HepG2 (cell line): ENCODE measurements around the gene FOXL3. TPM values are rescaled to one million over a fixed set of nuclear protein-coding genes. Genes with fewer than 3 reads are reported as not detected.
A peak's percentile ranks its signal among the peaks of the same experiment; 100 is the strongest.
"Not testable (repeated sequence)": the region's sequence is repeated elsewhere in the genome, so short reads cannot be mapped to it uniquely, and the experiment has no call there.

Experiments
- ATAC-seq: fragments of 200-7000 bp; cut with Tn5 transposase; 3 replicates; pipeline ENCODE4 v1.9.1; 2020; ENCODE audit warnings: mild to moderate bottlenecking, moderate library complexity
- BruUV-seq: library from RNA; stranded (reverse); fragments of 400-500 nt; replicated peaks from 2 replicates; lab custom pipeline; 2021; lab: Mats Ljungman, UMichigan
- CTCF ChIA-PET: fragments of 300-600 bp; formaldehyde crosslinking; extraction: SDS; loops from one replicate; lab custom pipeline; 2021; ENCODE audit warnings: low total read pairs, inconsistent platforms, low intra/inter-chr PET ratio; lab: Yijun Ruan, JAX
- POLR2A ChIA-PET: fragments of 350-600 bp; sonication (Branson Sonifier 250); formaldehyde crosslinking; loops from one replicate; lab custom pipeline; 2020; ENCODE audit warnings: antibody characterized with exemption, inconsistent platforms; lab: Yijun Ruan, JAX
- DNase-seq: peaks from one replicate; pipeline ENCODE4 v3.0.0-alpha.2; 2015; ENCODE audit warnings: low spot score
- FAIRE-seq: peaks from 3 replicates; lab custom pipeline; 2011; peaks lifted over from hg19 to GRCh38; lab: Jason Lieb, UNC
- H2AFZ ChIP-seq: one replicate; pipeline ENCODE4 v1.6.1; 2011; ENCODE audit warnings: low read length, inconsistent platforms
- H3K27ac ChIP-seq: fragments of 300-600 bp; 3 replicates; pipeline ENCODE4 v1.8.0; 2011; ENCODE audit warnings: mixed run types, mild to moderate bottlenecking, mixed read lengths, low read length, inconsistent platforms; ENCODE audit not compliant: insufficient read depth; ENCODE audit errors: extremely low read length
- H3K27me3 ChIP-seq, 2 experiments: fragments of 200-600 bp in 1 of 2; 2 replicates in 1 of 2; 3 replicates in 1 of 2; pipeline versions ENCODE4 v1.6.0 to v1.8.0; 2011; ENCODE audit warnings: low read length in 2 of 2, mild to moderate bottlenecking in 2 of 2, moderate library complexity in 2 of 2, inconsistent platforms in 1 of 2; ENCODE audit not compliant: insufficient read depth in 2 of 2, control insufficient read depth in 1 of 2
- H3K36me3 ChIP-seq, 2 experiments: fragments of 200-600 bp in 1 of 2; replicated peaks in 1 of 2; 2 replicates in 1 of 2; 3 replicates in 1 of 2; pipeline versions ENCODE4 v1.5.1 to v1.8.0; 2011; ENCODE audit warnings: low read length in 2 of 2, inconsistent platforms in 1 of 2; ENCODE audit not compliant: insufficient read depth in 2 of 2, control insufficient read depth in 1 of 2
- H3K4me1 ChIP-seq: 2 replicates; pipeline ENCODE4 v1.5.1; 2012; ENCODE audit warnings: low read length, inconsistent platforms; ENCODE audit not compliant: insufficient read depth
- H3K4me2 ChIP-seq: 2 replicates; pipeline ENCODE4 v1.6.0; 2011; ENCODE audit warnings: low read depth, low read length, inconsistent platforms
- H3K4me3 ChIP-seq, 3 experiments: fragments of 200-600 bp in 1 of 3; sonication (generic), shearing (Covaris generic) in 1 of 3; replicated peaks in 1 of 3; 2 replicates each; pipeline ENCODE4 v1.5.1; 2011 to 2016; ENCODE audit warnings: low read length in 3 of 3, inconsistent platforms in 2 of 3, low read depth in 2 of 3, mild to moderate bottlenecking in 2 of 3, control low read depth in 1 of 3, mixed read lengths in 1 of 3; ENCODE audit not compliant: insufficient read depth in 1 of 3
- H3K79me2 ChIP-seq: one replicate; pipeline ENCODE4 v1.6.1; 2011; ENCODE audit warnings: low read length, inconsistent platforms; ENCODE audit not compliant: insufficient read depth
- H3K9ac ChIP-seq: 2 replicates; pipeline ENCODE4 v1.6.0; 2011; ENCODE audit warnings: mild to moderate bottlenecking, low read depth, low read length, inconsistent platforms; ENCODE audit not compliant: insufficient read depth
- H3K9me3 ChIP-seq: 2 replicates; pipeline ENCODE4 v1.5.1; 2012; ENCODE audit warnings: mild to moderate bottlenecking, low read length
- H4K20me1 ChIP-seq: 2 replicates; pipeline ENCODE4 v1.6.0; 2011; ENCODE audit warnings: inconsistent platforms, mild to moderate bottlenecking, low read length, moderate library complexity; ENCODE audit not compliant: insufficient read depth
- HNRNPL ChIP-seq: fragments of 200-400 bp; formaldehyde crosslinking; IDR thresholded peaks from 2 replicates; pipeline ENCODE4 v1.6.1; 2017; ENCODE audit warnings: mild to moderate bottlenecking, low read depth, low read length
- ZNF34 ChIP-seq: sonication (generic); formaldehyde crosslinking; IDR thresholded peaks from 2 replicates; pipeline ENCODE4 v1.4.0; 2020; ENCODE audit warnings: mild to moderate bottlenecking, missing genetic modification reagents, borderline replicate concordance
- WGBS: methylation state at CpG from one replicate; pipeline ENCODE4 v1.1.6; 2017; ENCODE audit warnings: low lambda C conversion rate; 5-methylcytosine and 5-hydroxymethylcytosine counted together
- in situ Hi-C: cut with HindIII; loops from 2 replicates; pipeline ENCODE4 v1.10.0; 2017; ENCODE audit warnings: low pct_unique_long_range_greater_than_20kb; ENCODE audit not compliant: extremely low pct_ligation_motif_present
- intact Hi-C: fragments of 100-400 bp; cut with micrococcal nuclease; formaldehyde crosslinking; loops from one replicate; pipeline ENCODE4 v1.10.0; 2022; ENCODE audit not compliant: unreplicated experiment
- polyA plus RNA-seq, 8 experiments: library from polyadenylated mRNA; depleted of rRNA in 3 of 8; stranded (reverse) in 7 of 8; unstranded in 1 of 8; fragments of >200 nt; fragmentation: Illumina TruSeq in 4 of 8; extraction: Trizol in 4 of 8; gene quantifications; 2 replicates each; pipeline versions ENCODE4 v1.2.1 to v1.2.3, GENCODE V29; 2011 to 2016; ENCODE audit warnings: low read depth in 4 of 8, missing spikeins in 1 of 8, mixed read lengths in 1 of 8; ENCODE audit not compliant: insufficient read depth in 1 of 8
- total RNA-seq, 5 experiments: library from RNA; depleted of rRNA; stranded (reverse); fragments of >200 nt; fragmentation: Illumina TruSeq; extraction: Trizol; gene quantifications; 2 replicates each; pipeline ENCODE4 v1.2.3, GENCODE V29; 2016; ENCODE audit warnings: low read depth in 1 of 5

The FOXL3 gene
- total and polyA plus RNA-seq, 2 of the 13 experiments (the other 11 are each of a cell fraction or from before 2014, with no cell fraction given) = not detected

DNA sequence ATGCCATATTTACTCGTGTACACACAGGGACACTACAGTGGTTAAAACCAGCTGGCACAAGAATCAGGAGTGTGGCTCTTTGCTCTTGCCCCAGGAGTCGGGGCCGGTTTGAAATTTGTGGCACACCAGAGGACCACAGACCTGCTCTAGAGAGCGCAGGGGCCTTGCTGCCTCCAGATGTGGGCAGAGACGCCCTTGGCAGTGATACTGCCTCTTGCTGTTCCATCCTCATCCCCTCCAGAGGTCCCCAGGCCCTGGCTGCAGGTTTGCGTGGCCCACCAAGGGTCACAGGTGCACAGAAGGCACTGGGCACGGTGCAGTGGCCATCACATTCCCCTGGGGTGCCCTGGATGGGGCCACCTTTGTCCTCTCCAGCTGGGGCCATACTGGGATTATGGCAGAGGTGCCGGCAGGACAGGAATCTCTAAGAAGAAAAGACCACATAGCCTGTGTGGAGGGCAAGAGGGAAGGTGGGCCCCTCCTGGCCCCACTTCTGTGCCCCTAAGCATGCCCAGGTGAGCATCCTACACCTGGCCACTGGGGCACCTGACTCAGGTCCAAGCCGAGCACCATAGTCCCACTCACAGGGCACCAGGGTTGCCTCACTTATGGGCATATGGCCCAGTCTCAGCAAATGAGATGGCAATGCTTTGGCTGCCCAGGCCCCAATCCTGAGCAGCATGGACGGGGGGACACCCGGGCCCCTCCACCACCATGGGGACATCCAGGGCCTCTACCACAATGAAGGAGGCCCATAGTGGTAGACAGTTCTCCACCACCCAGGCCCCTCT is 45.6 kb downstream of the FOXL3 start:
- POLR2A ChIA-PET = no interaction called here
- no peak overlapping the region for H3K9ac ChIP-seq
- 39% methylated on average over 5 of the region's 11 CpGs for WGBS
- no peak overlapping the region for H3K27ac ChIP-seq
- ATAC-seq (no peak), DNase-seq (no peak), FAIRE-seq (no peak)
- H3K27me3 ChIP-seq = peaks cover 0 to 32% of the 10 kb centered on the region in 2 experiments
- BruUV-seq = no TSS peak
- intact Hi-C loops (no loop called here), in situ Hi-C loops (no loop called here)
- no peak overlapping the region for H2AFZ ChIP-seq
- CTCF ChIA-PET = no interaction called here
- peaks cover 34% of the 10 kb centered on the region for H3K4me1 ChIP-seq
- H3K79me2 ChIP-seq = no peaks in the 10 kb centered on the region
- no peaks in the 10 kb centered on the region for H3K36me3 ChIP-seq
- H3K9me3 ChIP-seq = no peaks in the 10 kb centered on the region
- H3K4me3 ChIP-seq = no peak overlapping the region
- H3K4me2 ChIP-seq = no peak overlapping the region
- TF ChIP-seq HNRNPL (0 out of 2 replicates have a peak, but pooled peaks have one; percentile 41), ZNF34 (CRISPR knock-in tag) (no peak)
- H4K20me1 ChIP-seq = no peaks in the 10 kb centered on the region

DNA sequence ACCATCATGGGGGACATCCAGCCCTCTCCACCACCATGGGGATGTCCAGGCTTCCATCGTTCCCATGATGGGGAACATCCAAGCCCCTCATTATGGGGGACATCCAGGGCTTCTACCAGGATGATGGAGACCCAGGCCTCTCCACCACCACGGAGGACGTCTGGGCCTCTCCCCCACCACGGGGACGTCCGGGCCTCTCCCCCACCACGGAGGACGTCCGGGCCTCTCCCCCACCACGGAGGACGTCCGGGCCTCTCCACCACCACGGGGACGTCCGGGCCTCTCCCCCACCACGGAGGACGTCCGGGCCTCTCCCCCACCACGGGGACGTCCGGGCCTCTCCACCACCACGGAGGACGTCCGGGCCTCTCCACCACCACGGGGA is 46.2 kb downstream of the FOXL3 start:
- H3K4me3 ChIP-seq, H2AFZ ChIP-seq, DNase-seq, H3K36me3 ChIP-seq, CTCF ChIA-PET, in situ Hi-C loops, FAIRE-seq, H3K9me3 ChIP-seq, H3K4me2 ChIP-seq, intact Hi-C loops, ATAC-seq, H3K79me2 ChIP-seq, BruUV-seq, H4K20me1 ChIP-seq, POLR2A ChIA-PET, H3K9ac ChIP-seq, H3K27ac ChIP-seq: not testable (repeated sequence)
- H3K27me3 ChIP-seq = peaks cover 0 to 33% of the 10 kb centered on the region in 2 experiments
- WGBS = 88% methylated on average over 20 of the region's 25 CpGs
- peaks cover 34% of the 10 kb centered on the region for H3K4me1 ChIP-seq
